AG04450 (cell line): ENCODE data around the gene CHCHD6. TPM values are rescaled to one million over a fixed set of nuclear protein-coding genes. Genes with fewer than 3 reads are reported as not detected.

Experiments
- CTCF ChIA-PET: fragments of 300-600, 350-600 bp; formaldehyde crosslinking; extraction: SDS; loops from one replicate; lab custom pipeline; 2022; ENCODE audit warnings: antibody characterized with exemption, inconsistent platforms; lab: Charles Lee
- POLR2A ChIA-PET: fragments of 350-600 bp; formaldehyde crosslinking; extraction: SDS; loops from one replicate; lab custom pipeline; 2021; ENCODE audit warnings: antibody characterized with exemption, inconsistent platforms; lab: Yijun Ruan, JAX
- DNase-seq: peaks from one replicate; pipeline ENCODE4 v3.0.0-alpha.2; 2011; ENCODE audit warnings: low read depth, low spot score
- H3K27ac ChIP-seq: one replicate; pipeline ENCODE4 v1.5.1; 2012; ENCODE audit warnings: low read depth, low read length, control low read depth
- H3K27me3 ChIP-seq: one replicate; pipeline ENCODE4 v1.6.0; 2012; ENCODE audit warnings: low read length; ENCODE audit not compliant: control insufficient read depth, insufficient read depth
- H3K4me3 ChIP-seq: 2 replicates; pipeline ENCODE4 v1.5.1; 2011; ENCODE audit warnings: mild to moderate bottlenecking, low read depth, low read length, control low read depth
- H3K9me3 ChIP-seq: 2 replicates; pipeline ENCODE4 v1.5.1; 2012; ENCODE audit warnings: low read length; ENCODE audit not compliant: control insufficient read depth, insufficient read depth
- polyA plus RNA-seq: library from polyadenylated mRNA; depleted of rRNA; stranded (reverse); fragments of >200 nt; gene quantifications from 2 replicates; pipeline ENCODE4 v1.2.3, GENCODE V29; 2011
- TF ChIP-seq, protein P1 (sequence below): IDR thresholded peaks from 2 replicates; pipeline ENCODE4 v1.5.1; 2011; ENCODE audit warnings: low read depth, low read length, control low read depth, inconsistent platforms

The CHCHD6 gene
- polyA plus RNA-seq, 1 experiment = 14.0 TPM

GRCh38 chr3:126984391-126985131 is 280.5 kb downstream of the CHCHD6 start:
- H3K9me3 ChIP-seq = no peaks in the 10 kb centered on the region; the same call in 1 of the 2 replicates
- POLR2A ChIA-PET = interaction anchor here (0.8 to 1.3 kb wide), 2 partner anchors 11 to 15 kb away, joined by 3 to 4 read pairs; no protein-coding TSS in a partner anchor
- no peak overlapping the region for H3K27ac ChIP-seq
- H3K4me3 ChIP-seq = peak overlapping the region; percentile 70
- TF ChIP-seq, protein P1, sequence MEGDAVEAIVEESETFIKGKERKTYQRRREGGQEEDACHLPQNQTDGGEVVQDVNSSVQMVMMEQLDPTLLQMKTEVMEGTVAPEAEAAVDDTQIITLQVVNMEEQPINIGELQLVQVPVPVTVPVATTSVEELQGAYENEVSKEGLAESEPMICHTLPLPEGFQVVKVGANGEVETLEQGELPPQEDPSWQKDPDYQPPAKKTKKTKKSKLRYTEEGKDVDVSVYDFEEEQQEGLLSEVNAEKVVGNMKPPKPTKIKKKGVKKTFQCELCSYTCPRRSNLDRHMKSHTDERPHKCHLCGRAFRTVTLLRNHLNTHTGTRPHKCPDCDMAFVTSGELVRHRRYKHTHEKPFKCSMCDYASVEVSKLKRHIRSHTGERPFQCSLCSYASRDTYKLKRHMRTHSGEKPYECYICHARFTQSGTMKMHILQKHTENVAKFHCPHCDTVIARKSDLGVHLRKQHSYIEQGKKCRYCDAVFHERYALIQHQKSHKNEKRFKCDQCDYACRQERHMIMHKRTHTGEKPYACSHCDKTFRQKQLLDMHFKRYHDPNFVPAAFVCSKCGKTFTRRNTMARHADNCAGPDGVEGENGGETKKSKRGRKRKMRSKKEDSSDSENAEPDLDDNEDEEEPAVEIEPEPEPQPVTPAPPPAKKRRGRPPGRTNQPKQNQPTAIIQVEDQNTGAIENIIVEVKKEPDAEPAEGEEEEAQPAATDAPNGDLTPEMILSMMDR = no peak
- no peak for DNase-seq
- H3K27me3 ChIP-seq = no peaks in the 10 kb centered on the region
- CTCF ChIA-PET = interaction anchor here (0.6 to 1.1 kb wide), 3 partner anchors 33 to 281 kb away, joined by 4 to 8 read pairs (median 4); partner anchors contain the start of gene CHCHD6

DNA sequence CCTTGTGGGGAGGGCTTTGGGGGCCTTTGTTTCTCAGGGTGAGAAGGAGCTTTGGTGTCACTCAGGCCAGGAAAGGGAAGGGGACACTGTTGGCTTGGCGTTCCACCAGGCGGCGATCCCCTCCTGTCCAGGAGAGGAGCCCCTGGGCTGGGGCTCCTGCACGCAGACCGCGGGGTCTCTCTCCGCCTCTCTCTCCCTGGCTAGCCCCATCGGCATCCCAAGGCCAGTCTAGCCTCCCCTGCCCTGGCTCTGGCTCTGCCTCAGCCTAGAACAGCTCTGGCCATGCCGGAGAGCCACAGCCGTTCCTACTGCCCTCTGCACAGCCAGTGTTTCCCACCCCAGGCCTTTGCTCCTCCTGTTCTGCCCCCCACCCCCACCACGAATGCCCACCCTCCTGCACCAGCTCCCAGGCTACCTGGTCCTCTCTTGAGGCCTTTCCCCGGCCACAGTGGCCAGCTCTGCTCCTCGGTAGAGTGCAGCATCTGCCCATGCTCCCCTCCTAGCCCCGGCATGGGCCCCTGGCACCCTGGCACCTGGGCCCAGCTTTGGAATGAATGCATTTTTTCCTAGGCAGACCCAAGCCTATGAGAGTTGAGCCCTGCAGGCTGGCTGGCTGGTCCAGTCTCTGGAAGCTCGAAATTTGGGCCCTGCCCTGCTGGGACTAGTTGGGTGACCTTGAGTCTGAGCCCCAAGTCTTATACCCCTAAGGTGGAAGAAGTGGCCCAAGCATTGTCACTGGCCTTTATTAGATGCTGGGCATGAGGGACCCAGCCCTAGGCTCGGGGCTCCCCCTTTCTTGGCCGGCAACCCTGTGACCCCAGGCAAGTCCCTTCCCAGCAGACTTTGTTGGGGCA is 281.3 kb downstream of the CHCHD6 start:
- Histone ChIP-seq H3K27ac (no peak overlapping the region), H3K27me3 (no peaks in the 10 kb centered on the region), H3K4me3 (peak overlapping the region; percentile 70; the same call in 1 of the 2 replicates), H3K9me3 (no peaks in the 10 kb centered on the region; the same call in 1 of the 2 replicates)
- ChIA-PET CTCF (interaction anchor here (0.5 to 1.1 kb wide), 4 partner anchors 17 to 281 kb away, joined by 3 to 8 read pairs (median 4); partner anchors contain the start of gene CHCHD6), POLR2A (interaction anchor here (1.3 kb wide), 1 partner anchor 10 kb away, joined by 4 read pairs; no protein-coding TSS in a partner anchor)
- TF ChIP-seq, protein P1 = peak; percentile 17; the same call in 1 of the 2 replicates
- DNase-seq = no peak

- DNase-seq = no peak
- H3K4me3 ChIP-seq = no peak overlapping the region
- no peak overlapping the region for H3K27ac ChIP-seq
- CTCF ChIA-PET = interaction anchor here (0.5 to 1.0 kb wide), 2 partner anchors 17 to 239 kb away, joined by 3 read pairs; no protein-coding TSS in a partner anchor
- no peaks in the 10 kb centered on the region for H3K27me3 ChIP-seq
- TF ChIP-seq, protein P1 = no peak
- POLR2A ChIA-PET = no interaction called here
- H3K9me3 ChIP-seq = no peaks in the 10 kb centered on the region; the same call in 1 of the 2 replicates
These were observed 282.0 kb downstream of the CHCHD6 start for GRCh38 chr3:126986001-126986400.

- H3K27ac ChIP-seq = no peak overlapping the region
- CTCF ChIA-PET = no interaction called here
- H3K9me3 ChIP-seq = no peaks in the 10 kb centered on the region; the same call in 1 of the 2 replicates
- POLR2A ChIA-PET = no interaction called here
- no peaks in the 10 kb centered on the region for H3K27me3 ChIP-seq
- TF ChIP-seq, protein P1 = no peak
- H3K4me3 ChIP-seq = no peak overlapping the region
- DNase-seq = no peak
These were observed 283.1 kb downstream of the CHCHD6 start for GRCh38 chr3:126987129-126987528.
